Activated CD4-positive, alpha-beta T cell treated with anti-CD3 and anti-CD28 coated beads for 48 hours (primary cell): Measurements from ENCODE around the gene CLDND2.
"Not testable (repeated sequence)": the region's sequence is repeated elsewhere in the genome, so short reads cannot be mapped to it uniquely, and the experiment has no call there.

Source experiments
- DNase-seq: peaks from one replicate; pipeline ENCODE4 v3.0.0-alpha.2; 2020

Gene CLDND2

GRCh38 chr19:51368366-51369282, at the start of gene CLDND2:
Gene CLDND2 (minus strand): TSS chr19:51369003. CDS start chr19:51368577, 426 bp downstream.
- peak; percentile 49 for DNase-seq

- DNase-seq: no peak
These were observed 49.0 kb upstream of the CLDND2 start for GRCh38 chr19:51417810-51418157.

- DNase-seq: peak; percentile 75
These were observed 48.5 kb upstream of the CLDND2 start, which contains the start of gene SIGLEC10 for GRCh38 chr19:51417107-51417809. Gene SIGLEC10 (minus strand): TSS chr19:51417642. CDS start chr19:51417581, 61 bp downstream.

- DNase-seq: not testable (repeated sequence)
These were observed 47.6 kb upstream of the CLDND2 start for GRCh38 chr19:51416422-51416821.

GRCh38 chr19:51415187-51415586, 46.4 kb upstream of the CLDND2 start:
- DNase-seq: no peak

GRCh38 chr19:51410950-51411748, 42.3 kb upstream of the CLDND2 start:
- no peak for DNase-seq

- DNase-seq: peak; percentile 53
These were observed 38.8 kb upstream of the CLDND2 start for GRCh38 chr19:51407511-51408131.

GRCh38 chr19:51402117-51402516, 33.3 kb upstream of the CLDND2 start:
- no peak for DNase-seq

- not testable (repeated sequence) for DNase-seq
These were observed 31.1 kb upstream of the CLDND2 start for GRCh38 chr19:51399936-51400335.

- no peak for DNase-seq
These were observed 30.4 kb upstream of the CLDND2 start for GRCh38 chr19:51399231-51399630.

GRCh38 chr19:51398096-51398704, 29.4 kb upstream of the CLDND2 start:
- no peak for DNase-seq

GRCh38 chr19:51397453-51397852, 28.6 kb upstream of the CLDND2 start:
- not testable (repeated sequence) for DNase-seq

GRCh38 chr19:51396175-51396574, 27.4 kb upstream of the CLDND2 start:
- no peak for DNase-seq

GRCh38 chr19:51394050-51394836, 25.4 kb upstream of the CLDND2 start:
- DNase-seq: peak; percentile 98

GRCh38 chr19:51392701-51393100, 23.9 kb upstream of the CLDND2 start:
- DNase-seq: no peak

- no peak for DNase-seq
These were observed 22.3 kb upstream of the CLDND2 start for GRCh38 chr19:51391073-51391611.

- no peak for DNase-seq
These were observed 20.3 kb upstream of the CLDND2 start for GRCh38 chr19:51389143-51389542.

GRCh38 chr19:51387924-51388389, 19.2 kb upstream of the CLDND2 start, which contains the start of gene LIM2:
Gene LIM2 (minus strand): TSS chr19:51387974. CDS start chr19:51387443, 531 bp downstream.
- DNase-seq: peak; percentile 31

- DNase-seq: no peak
These were observed 18.2 kb upstream of the CLDND2 start for GRCh38 chr19:51386882-51387520.

GRCh38 chr19:51382004-51382403, 13.2 kb upstream of the CLDND2 start:
- no peak for DNase-seq
